Ovary (tissue), 9 donors: Measurements from ENCODE around the gene FAR1. TPM values are rescaled to one million over a fixed set of nuclear protein-coding genes. Genes with fewer than 3 reads are reported as not detected.

Experiments used
- DNase-seq, 5 donors: peaks; one replicate each; pipeline ENCODE4 v3.0.0-alpha.2; 2019 to 2020
- H3K27ac ChIP-seq, 2 donors: fragments of 200-600 bp; one replicate each; pipeline versions ENCODE4 v1.5.1 to v1.8.0; 2019 to 2022
- H3K27me3 ChIP-seq: fragments of 200-600 bp; one replicate; pipeline ENCODE4 v1.8.0; 2022
- H3K36me3 ChIP-seq: fragments of 200-600 bp; sonication (generic); one replicate; pipeline ENCODE4 v1.5.1; 2019
- H3K4me1 ChIP-seq: one replicate; pipeline ENCODE4 v1.8.1; 2013; ENCODE audit warnings: mild to moderate bottlenecking, moderate library complexity; ENCODE audit not compliant: insufficient read depth
- H3K4me3 ChIP-seq: fragments of 200-600 bp; sonication (generic); one replicate; pipeline ENCODE4 v1.5.1; 2017
- H3K9me3 ChIP-seq, 2 donors: fragments of 200-600 bp in 1 of 2; sonication (generic) in 1 of 2; one replicate each; pipeline versions ENCODE4 v1.5.1 to v1.8.1; 2013 to 2019; ENCODE audit warnings: mild to moderate bottlenecking in 1 of 2, moderate library complexity in 1 of 2
- CTCF ChIP-seq, 3 donors: fragments of 450-650 bp in 2 of 3; fragments of 200-600 bp in 1 of 3; IDR thresholded peaks; one replicate each; pipeline versions ENCODE4 v1.5.1 to v1.8.0; 2016 to 2022; ENCODE audit warnings: antibody characterized with exemption in 3 of 3, mild to moderate bottlenecking in 1 of 3
- EP300 ChIP-seq: sonication (generic); formaldehyde crosslinking; IDR thresholded peaks from one replicate; pipeline ENCODE4 v1.6.1; 2017; ENCODE audit warnings: antibody characterized with exemption
- POLR2A ChIP-seq: fragments of 450-650 bp; IDR thresholded peaks from one replicate; pipeline ENCODE4 v1.6.1; 2017; ENCODE audit warnings: antibody characterized with exemption, mild to moderate bottlenecking, moderate library complexity
- WGBS, 3 donors: extraction: QIAGEN DNeasy Blood & Tissue Kit in 1 of 3; methylation state at CpG; one replicate each; pipeline versions ENCODE4 v1.1.5 to v1.1.7; 2013 to 2017; 5-methylcytosine and 5-hydroxymethylcytosine counted together
- intact Hi-C, 4 donors: fragments of 100-400 bp; cut with DNase I; formaldehyde crosslinking; loops; one replicate each; pipeline versions ENCODE4 v1.11.0 to v1.15.1; 2022 to 2023
- polyA plus RNA-seq, 2 donors: library from polyadenylated mRNA; stranded (reverse); fragments of 200-250 nt in 1 of 2; fragments of 350-450 nt in 1 of 2; fragmentation: Illumina TruSeq in 1 of 2; extraction: RNeasy Lipid Tissue Mini Kit (QIAGEN cat#74804) in 1 of 2; gene quantifications; one replicate each; pipeline ENCODE4 v1.2.3, GENCODE V29; 2013 to 2014
- total RNA-seq, 7 donors: library from RNA; depleted of rRNA in 2 of 7; stranded (reverse); fragments of >200 nt in 2 of 7; fragmentation: NEBNext Ultra II Directional in 3 of 7; extraction: Animal tissue kit (Norgen Biotek cat#: 25700) in 3 of 7; gene quantifications; one replicate each; pipeline versions ENCODE4 v1.1.0 to v1.2.4, GENCODE V29; 2016 to 2023
- donor health status: DM: no; HTN: no; CAD: no; lungs with moderate emphysema.
- donor health status: DM: no; HTN: no; CAD: no.
- donor health status: Bipolar disorder and iron deficiency.
- donor health status: DM: yes; HTN: yes; CAD: no.
- donor health status: DM: no; HTN: no; CAD: no.
- donor health status: DM: yes; HTN: yes; CAD: no.

The FAR1 gene
- total and polyA plus RNA-seq, 9 donors: 14.2 to 52.1 (median 39.5) TPM

- WGBS, 3 donors: 94 to 98% (median 95%) methylated on average over 2 of the region's 2 CpGs
- Histone ChIP-seq H3K27me3 (no peaks in the 10 kb centered on the region), H3K36me3 (no peaks in the 10 kb centered on the region), H3K4me3 (no peak overlapping the region), H3K27ac (no peak overlapping the region), H3K9me3 (no peaks in the 10 kb centered on the region), H3K4me1 (peaks cover 2% of the 10 kb centered on the region)
- DNase-seq: no peak
- intact Hi-C loops: no loop called here
- TF ChIP-seq EP300 (no peak), POLR2A (no peak), CTCF (IDR thresholded peaks at IDR 0.05) (no peak)
Observed at GRCh38 chr11:13681446-13681845, 13.0 kb downstream of the FAR1 start.

GRCh38 chr11:13682212-13682611, 13.7 kb downstream of the FAR1 start:
- WGBS, 3 donors: 59 to 82% (median 62%) methylated on average over 1 of the region's 1 CpG
- Histone ChIP-seq H3K27me3 (no peaks in the 10 kb centered on the region), H3K4me1 (peaks cover 2% of the 10 kb centered on the region), H3K4me3 (no peak overlapping the region), H3K27ac (no peak overlapping the region), H3K36me3 (no peaks in the 10 kb centered on the region), H3K9me3 (no peaks in the 10 kb centered on the region)
- TF ChIP-seq CTCF (IDR thresholded peaks at IDR 0.05) (no peak), EP300 (no peak), POLR2A (no peak)
- intact Hi-C loops: no loop called here
- no peak for DNase-seq

- H3K9me3 ChIP-seq: no peaks in the 10 kb centered on the region
- H3K4me1 ChIP-seq: peaks cover 2% of the 10 kb centered on the region
- no peak for DNase-seq
- no peak overlapping the region for H3K27ac ChIP-seq
- 67 to 70% (median 69%) methylated on average over 5 of the region's 5 CpGs for WGBS, 3 donors
- H3K27me3 ChIP-seq: no peaks in the 10 kb centered on the region
- no peak overlapping the region for H3K4me3 ChIP-seq
- no peaks in the 10 kb centered on the region for H3K36me3 ChIP-seq
- intact Hi-C loops: no loop called here
- TF ChIP-seq CTCF (IDR thresholded peaks at IDR 0.05): no peak
- no peak for TF ChIP-seq EP300
- no peak for TF ChIP-seq POLR2A
Observed at GRCh38 chr11:13685461-13686108, 17.1 kb downstream of the FAR1 start.

- H3K27me3 ChIP-seq: no peaks in the 10 kb centered on the region
- H3K4me3 ChIP-seq: no peak overlapping the region
- H3K36me3 ChIP-seq: no peaks in the 10 kb centered on the region
- H3K27ac ChIP-seq: no peak overlapping the region
- TF ChIP-seq EP300 (no peak), POLR2A (no peak), CTCF (IDR thresholded peaks at IDR 0.05) (no peak)
- peaks cover 2% of the 10 kb centered on the region for H3K4me1 ChIP-seq
- intact Hi-C loops: no loop called here
- DNase-seq: no peak
- H3K9me3 ChIP-seq: no peaks in the 10 kb centered on the region
- 76 to 86% (median 82%) methylated on average over 1 of the region's 1 CpG for WGBS, 3 donors
Observed at GRCh38 chr11:13686776-13687175, 18.3 kb downstream of the FAR1 start.
